ENCODE results near the gene MARF1. TPM values are rescaled to one million over a fixed set of nuclear protein-coding genes. Genes with fewer than 3 reads are reported as not detected.
"Not testable (repeated sequence)": the region's sequence is repeated elsewhere in the genome, so short reads cannot be mapped to it uniquely, and the experiment has no call there.

MARF1 gene
- total RNA-seq, 1 donor from 2014 or later: 15.3 TPM

- no peak for DNase-seq
These were observed 44.9 kb downstream of the MARF1 start for GRCh38 chr16:15597822-15598647.

GRCh38 chr16:15597135-15597534 is 45.8 kb downstream of the MARF1 start:
- DNase-seq: no peak

- DNase-seq: peak; percentile 39
These were observed 48.1 kb downstream of the MARF1 start for GRCh38 chr16:15594711-15595320.

GRCh38 chr16:15593235-15593634 is 49.7 kb downstream of the MARF1 start:
- no peak for DNase-seq

GRCh38 chr16:15592324-15592723 is 50.6 kb downstream of the MARF1 start:
- DNase-seq: no peak

- no peak for DNase-seq
These were observed 55.7 kb downstream of the MARF1 start for GRCh38 chr16:15587152-15587825.

- no peak for DNase-seq
These were observed 56.2 kb downstream of the MARF1 start for GRCh38 chr16:15586716-15587115.

- DNase-seq: no peak
These were observed 57.0 kb downstream of the MARF1 start for GRCh38 chr16:15585956-15586355.

GRCh38 chr16:15583526-15583925 is 59.4 kb downstream of the MARF1 start:
- DNase-seq: no peak

GRCh38 chr16:15581127-15581815 is 61.7 kb downstream of the MARF1 start:
- DNase-seq: peak; percentile 70

- DNase-seq: no peak
These were observed 64.1 kb downstream of the MARF1 start for GRCh38 chr16:15578824-15579223.

- no peak for DNase-seq
These were observed 65.7 kb downstream of the MARF1 start for GRCh38 chr16:15576960-15577958.

GRCh38 chr16:15575293-15576049 is 67.5 kb downstream of the MARF1 start:
- DNase-seq: no peak

- no peak for DNase-seq
These were observed 68.4 kb downstream of the MARF1 start for GRCh38 chr16:15574614-15574948.

- DNase-seq: not testable (repeated sequence)
These were observed 68.9 kb downstream of the MARF1 start for GRCh38 chr16:15573896-15574613.

- DNase-seq: no peak
These were observed 69.6 kb downstream of the MARF1 start for GRCh38 chr16:15573274-15573895.

- no peak for DNase-seq
These were observed 70.5 kb downstream of the MARF1 start for GRCh38 chr16:15572329-15573001.

GRCh38 chr16:15571557-15571956 is 71.4 kb downstream of the MARF1 start:
- DNase-seq: no peak

GRCh38 chr16:15570666-15571065 is 72.3 kb downstream of the MARF1 start:
- DNase-seq: not testable (repeated sequence)

All from dermis blood vessel endothelial cell (primary cell).